ENCODE results near the gene RIN3. TPM values are rescaled to one million over a fixed set of nuclear protein-coding genes. Genes with fewer than 3 reads are reported as not detected.

Gene RIN3
- total RNA-seq, 2 donors from 2014 or later: 47.4 to 54.2 TPM

GRCh38 chr14:92484132-92484823, 29.3 kb upstream of the RIN3 start:
- DNase-seq (ENCODE audit: low spot score): no peak

GRCh38 chr14:92486881-92487280, 26.7 kb upstream of the RIN3 start:
- Histone ChIP-seq H3K4me3 (no peak overlapping the region), H3K27ac (no peak overlapping the region), H3K4me1 (ENCODE audit: control insufficient read depth in 1 of 2, low read depth in 2 of 2) (peaks cover 0 to 7% of the 10 kb centered on the region in 2 donors), H3K27me3 (replicated peaks; ENCODE audit: insufficient read depth) (no peaks in the 10 kb centered on the region), H3K36me3 (no peaks in the 10 kb centered on the region), H3K9me3 (no peaks in the 10 kb centered on the region)
- DNase-seq (ENCODE audit: low spot score) (no peak), ATAC-seq (ENCODE audit: insufficient number of reproducible peaks, low FRiP score, low read depth) (no peak)
- no peak for TF ChIP-seq CTCF (IDR thresholded peaks at IDR 0.05)

More at GRCh38 chr14:92484132-92484823, 29.3 kb upstream of the RIN3 start:
- H3K9me3 ChIP-seq: no peaks in the 10 kb centered on the region
- H3K27ac ChIP-seq: no peak overlapping the region
- H3K27me3 ChIP-seq (replicated peaks; ENCODE audit: insufficient read depth): no peaks in the 10 kb centered on the region
- H3K36me3 ChIP-seq: no peaks in the 10 kb centered on the region
- no peak for ATAC-seq (ENCODE audit: insufficient number of reproducible peaks, low FRiP score, low read depth)
- no peak for TF ChIP-seq CTCF (IDR thresholded peaks at IDR 0.05)
- peaks cover 3 to 12% of the 10 kb centered on the region in 2 donors for H3K4me1 ChIP-seq (ENCODE audit: control insufficient read depth in 1 of 2, low read depth in 2 of 2)
- H3K4me3 ChIP-seq: no peak overlapping the region

GRCh38 chr14:92487513-92488133, 26.0 kb upstream of the RIN3 start:
- no peak for DNase-seq (ENCODE audit: low spot score)
- Histone ChIP-seq H3K27ac (no peak overlapping the region), H3K36me3 (no peaks in the 10 kb centered on the region), H3K27me3 (replicated peaks; ENCODE audit: insufficient read depth) (no peaks in the 10 kb centered on the region), H3K4me3 (no peak overlapping the region), H3K4me1 (ENCODE audit: control insufficient read depth in 1 of 2, low read depth in 2 of 2) (peaks cover 0 to 7% of the 10 kb centered on the region in 2 donors), H3K9me3 (no peaks in the 10 kb centered on the region)
- TF ChIP-seq CTCF (IDR thresholded peaks at IDR 0.05): no peak
- no peak for ATAC-seq (ENCODE audit: insufficient number of reproducible peaks, low FRiP score, low read depth)

- H3K9me3 ChIP-seq: no peaks in the 10 kb centered on the region
- H3K27me3 ChIP-seq (replicated peaks; ENCODE audit: insufficient read depth): no peaks in the 10 kb centered on the region
- no peaks in the 10 kb centered on the region for H3K36me3 ChIP-seq
- peaks cover 0 to 7% of the 10 kb centered on the region in 2 donors for H3K4me1 ChIP-seq (ENCODE audit: control insufficient read depth in 1 of 2, low read depth in 2 of 2)
- no peak for DNase-seq (ENCODE audit: low spot score)
- ATAC-seq (ENCODE audit: insufficient number of reproducible peaks, low FRiP score, low read depth): no peak
- TF ChIP-seq CTCF (IDR thresholded peaks at IDR 0.05): no peak
- H3K27ac ChIP-seq: no peak overlapping the region
- no peak overlapping the region for H3K4me3 ChIP-seq
These were observed 24.0 kb upstream of the RIN3 start for GRCh38 chr14:92489394-92490238.

All from thoracic aorta (tissue), 2 donors.